Loucy (cell line): ENCODE data around the gene B3GALT5.

Experiments used
- H2AFZ ChIP-seq: fragments of 200-600 bp; sonication (generic); 2 replicates; pipeline ENCODE4 v1.6.0; 2016; ENCODE audit warnings: antibody characterized with exemption, mild to moderate bottlenecking, low read length, moderate library complexity
- H3F3A ChIP-seq: fragments of 200-600 bp; 2 replicates; pipeline ENCODE4 v1.6.0; 2016; ENCODE audit warnings: antibody characterized with exemption, low read depth, mild to moderate bottlenecking
- H3K27me3 ChIP-seq: fragments of 200-600 bp; sonication (generic); 2 replicates; pipeline ENCODE4 v1.6.1; 2014; ENCODE audit warnings: low read length, mild to moderate bottlenecking; ENCODE audit not compliant: insufficient read depth, poor library complexity, severe bottlenecking
- H3K36me3 ChIP-seq: fragments of 200-600 bp; sonication (generic); 2 replicates; pipeline ENCODE4 v1.6.1; 2016; ENCODE audit warnings: low read length; ENCODE audit not compliant: insufficient read depth
- H3K4me1 ChIP-seq: fragments of 200-600 bp; sonication (generic); 2 replicates; pipeline ENCODE4 v1.5.1; 2014; ENCODE audit warnings: low read length, mild to moderate bottlenecking; ENCODE audit not compliant: insufficient read depth, poor library complexity, severe bottlenecking
- H3K4me2 ChIP-seq: fragments of 200-600 bp; sonication (generic); 2 replicates; pipeline ENCODE4 v1.6.0; 2014; ENCODE audit warnings: antibody characterized with exemption, low read length, low read depth, mild to moderate bottlenecking; ENCODE audit not compliant: poor library complexity, severe bottlenecking
- H3K4me3 ChIP-seq: fragments of 200-600 bp; sonication (generic); 2 replicates; pipeline ENCODE4 v1.5.1; 2014; ENCODE audit warnings: low read length, mild to moderate bottlenecking, mixed read lengths; ENCODE audit not compliant: poor library complexity, severe bottlenecking
- H3K79me2 ChIP-seq: fragments of 200-600 bp; sonication (generic); 2 replicates; pipeline ENCODE4 v1.6.1; 2014; ENCODE audit warnings: low read length; ENCODE audit not compliant: insufficient read depth
- H3K9ac ChIP-seq: fragments of 200-600 bp; sonication (generic); 2 replicates; pipeline ENCODE4 v1.6.0; 2014; ENCODE audit warnings: mild to moderate bottlenecking, low read depth, low read length, moderate library complexity; ENCODE audit not compliant: poor library complexity, severe bottlenecking
- H3K9me2 ChIP-seq: fragments of 200-600 bp; sonication (generic); replicated peaks from 2 replicates; pipeline ENCODE4 v1.6.1; 2016; ENCODE audit warnings: low read depth, low read length, mixed read lengths
- H3K9me3 ChIP-seq: fragments of 200-600 bp; sonication (generic); 2 replicates; pipeline ENCODE4 v1.6.1; 2014; ENCODE audit warnings: mild to moderate bottlenecking, antibody characterized with exemption, low read length, low read depth; ENCODE audit not compliant: insufficient read depth
- H4K20me1 ChIP-seq: fragments of 200-600 bp; sonication (generic); 2 replicates; pipeline ENCODE4 v1.6.0; 2014; ENCODE audit warnings: antibody characterized with exemption, low read length, mild to moderate bottlenecking; ENCODE audit not compliant: insufficient read depth, poor library complexity, severe bottlenecking
- CTCF ChIP-seq: fragments of 200-600 bp; sonication (generic); conservative IDR thresholded peaks from 2 replicates; pipeline ENCODE4 v1.5.1; 2014; ENCODE audit warnings: mild to moderate bottlenecking, antibody characterized with exemption, low read length
- EZH2phosphoT487 ChIP-seq: fragments of 200-600 bp; IDR thresholded peaks from 2 replicates; pipeline ENCODE4 v1.6.1; 2018; ENCODE audit warnings: antibody characterized with exemption, mild to moderate bottlenecking, moderate library complexity, borderline replicate concordance

Gene B3GALT5

GRCh38 chr21:39647476-39647875, 34.7 kb downstream of the B3GALT5 start:
- Histone ChIP-seq H3K36me3 (no peaks in the 10 kb centered on the region), H3K4me1 (no peaks in the 10 kb centered on the region)

GRCh38 chr21:39648879-39649278, 36.1 kb downstream of the B3GALT5 start:
- no peaks in the 10 kb centered on the region for H3K27me3 ChIP-seq
- H3F3A ChIP-seq, result no peaks in the 10 kb centered on the region
- no peaks in the 10 kb centered on the region for H4K20me1 ChIP-seq
- H3K36me3 ChIP-seq, result no peaks in the 10 kb centered on the region
- H3K9ac ChIP-seq, result no peak overlapping the region
- H3K4me2 ChIP-seq, result no peak overlapping the region
- H2AFZ ChIP-seq, result no peak overlapping the region
- H3K4me1 ChIP-seq, result no peaks in the 10 kb centered on the region
- H3K79me2 ChIP-seq, result no peaks in the 10 kb centered on the region
- TF ChIP-seq CTCF (no peak), EZH2phosphoT487 (no peak)
- H3K9me2 ChIP-seq, result no peaks in the 10 kb centered on the region
- H3K4me3 ChIP-seq, result no peak overlapping the region
- peaks cover 17% of the 10 kb centered on the region; the same call in 1 of the 2 replicates for H3K9me3 ChIP-seq

More at GRCh38 chr21:39647476-39647875, 34.7 kb downstream of the B3GALT5 start:
- Histone ChIP-seq H3K9me3 (peaks cover 17% of the 10 kb centered on the region; the same call in 1 of the 2 replicates), H3K27me3 (no peaks in the 10 kb centered on the region), H3K4me3 (no peak overlapping the region), H3K9ac (no peak overlapping the region), H3K79me2 (no peaks in the 10 kb centered on the region), H4K20me1 (no peaks in the 10 kb centered on the region), H3F3A (no peaks in the 10 kb centered on the region), H3K4me2 (no peak overlapping the region), H2AFZ (no peak overlapping the region), H3K9me2 (no peaks in the 10 kb centered on the region)
- TF ChIP-seq CTCF (no peak), EZH2phosphoT487 (no peak)

- H3K27me3 ChIP-seq, result no peaks in the 10 kb centered on the region
- no peak overlapping the region for H3K9ac ChIP-seq
- no peak overlapping the region for H3K4me3 ChIP-seq
- H3K4me1 ChIP-seq, result no peaks in the 10 kb centered on the region
- H3K36me3 ChIP-seq, result no peaks in the 10 kb centered on the region
- H3K9me3 ChIP-seq, result peaks cover 17% of the 10 kb centered on the region; the same call in 1 of the 2 replicates
- H3F3A ChIP-seq, result no peaks in the 10 kb centered on the region
- H3K79me2 ChIP-seq, result no peaks in the 10 kb centered on the region
- H3K9me2 ChIP-seq, result no peaks in the 10 kb centered on the region
- no peak overlapping the region for H2AFZ ChIP-seq
- no peaks in the 10 kb centered on the region for H4K20me1 ChIP-seq
- no peak overlapping the region for H3K4me2 ChIP-seq
- no peak for TF ChIP-seq CTCF
- no peak for TF ChIP-seq EZH2phosphoT487
Observed at GRCh38 chr21:39649526-39649925, 36.8 kb downstream of the B3GALT5 start.
